GM19023 (cell line): ENCODE data around the gene CEP104.

Experiments used
- ATAC-seq: cut with Tn5 transposase; IDR thresholded peaks from one replicate; pipeline ENCODE4 v1.9.1; 2021; ENCODE audit warnings: mild to moderate bottlenecking, moderate library complexity; ENCODE audit not compliant: unreplicated experiment

The CEP104 gene

GRCh38 chr1:3779912-3780416 is 77.0 kb downstream of the CEP104 start:
- no peak for ATAC-seq

GRCh38 chr1:3779265-3779911 is 77.6 kb downstream of the CEP104 start:
- ATAC-seq: no peak

DNA sequence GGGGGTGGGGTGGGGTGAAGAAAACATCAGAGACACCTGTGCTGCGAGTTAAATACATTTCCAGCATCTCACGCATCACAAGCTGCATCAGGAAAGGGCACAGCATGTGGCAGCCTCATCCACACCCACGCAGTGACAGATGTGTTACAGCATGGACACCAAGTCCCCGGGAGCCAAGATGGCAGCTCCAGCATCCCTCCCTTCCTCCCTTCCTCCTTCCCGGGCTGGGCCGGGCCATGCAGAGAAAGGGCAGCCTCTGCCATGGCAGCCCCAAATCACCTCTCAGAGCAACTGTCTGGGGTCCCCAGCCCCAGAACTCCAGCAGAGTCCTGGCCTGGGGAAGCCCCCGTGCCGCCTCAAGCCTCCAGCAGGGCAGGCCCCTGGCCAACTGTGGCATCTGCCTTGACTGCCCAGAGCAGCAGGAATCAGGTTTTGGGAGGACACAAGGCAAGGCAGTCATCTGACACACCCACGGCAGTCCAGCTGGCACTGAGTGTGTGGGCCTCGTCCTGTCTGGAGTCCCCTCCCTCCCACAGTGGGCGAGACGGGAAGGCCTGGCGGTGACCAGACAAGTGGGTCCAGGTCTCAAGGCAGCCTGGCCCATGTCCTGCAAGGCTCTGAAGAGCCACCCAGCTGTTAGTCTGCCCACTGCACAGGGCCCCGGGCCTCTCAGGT is 78.3 kb downstream of the CEP104 start:
- no peak for ATAC-seq

DNA sequence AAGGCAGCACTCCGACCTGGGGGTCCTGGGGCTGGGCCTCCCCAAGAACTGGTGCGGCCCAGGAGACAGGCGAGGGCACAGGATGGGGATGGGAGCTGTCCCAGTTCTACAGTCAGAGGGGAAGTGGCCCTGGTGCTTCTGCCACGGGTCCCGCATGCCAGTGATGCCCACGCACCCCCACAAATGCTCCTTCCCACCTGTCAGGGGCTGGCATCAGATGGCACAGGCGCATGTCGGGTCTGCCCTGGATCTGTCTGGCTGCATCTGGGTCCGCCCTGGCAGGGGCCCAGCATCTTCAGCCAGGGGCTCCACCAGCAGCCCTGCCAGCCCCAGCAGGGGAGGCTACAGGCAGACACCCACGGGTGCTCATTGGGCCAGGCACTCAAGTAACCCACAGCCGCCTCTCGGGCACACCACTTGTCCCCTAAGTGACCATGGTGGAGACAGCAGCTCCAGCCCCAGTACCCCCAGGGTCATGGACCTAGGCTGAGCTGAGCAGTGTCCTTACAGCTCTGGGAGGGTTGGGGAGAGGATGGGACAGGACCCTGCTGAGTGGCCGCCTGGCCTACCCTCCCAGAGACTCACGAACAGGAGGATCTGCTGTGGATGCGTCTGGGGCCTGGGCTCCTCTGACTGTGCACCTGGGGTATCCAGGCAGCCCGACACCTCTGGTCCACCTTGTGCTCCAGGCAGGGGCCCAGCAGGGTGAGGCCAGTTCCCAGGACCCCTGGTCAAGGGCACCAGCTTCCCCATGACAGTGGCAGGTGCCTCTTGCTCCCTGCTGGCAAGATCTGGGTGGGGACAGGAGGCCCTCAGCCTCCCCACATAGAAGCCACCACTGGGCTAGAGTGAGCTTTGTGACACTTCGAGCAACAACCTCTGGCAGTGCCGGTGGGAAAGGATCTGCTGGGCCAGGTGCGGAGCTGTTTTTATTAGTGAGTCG is 79.1 kb downstream of the CEP104 start:
- ATAC-seq: no peak

- ATAC-seq: no peak
Observed at GRCh38 chr1:3777078-3777547, 79.9 kb downstream of the CEP104 start.

DNA sequence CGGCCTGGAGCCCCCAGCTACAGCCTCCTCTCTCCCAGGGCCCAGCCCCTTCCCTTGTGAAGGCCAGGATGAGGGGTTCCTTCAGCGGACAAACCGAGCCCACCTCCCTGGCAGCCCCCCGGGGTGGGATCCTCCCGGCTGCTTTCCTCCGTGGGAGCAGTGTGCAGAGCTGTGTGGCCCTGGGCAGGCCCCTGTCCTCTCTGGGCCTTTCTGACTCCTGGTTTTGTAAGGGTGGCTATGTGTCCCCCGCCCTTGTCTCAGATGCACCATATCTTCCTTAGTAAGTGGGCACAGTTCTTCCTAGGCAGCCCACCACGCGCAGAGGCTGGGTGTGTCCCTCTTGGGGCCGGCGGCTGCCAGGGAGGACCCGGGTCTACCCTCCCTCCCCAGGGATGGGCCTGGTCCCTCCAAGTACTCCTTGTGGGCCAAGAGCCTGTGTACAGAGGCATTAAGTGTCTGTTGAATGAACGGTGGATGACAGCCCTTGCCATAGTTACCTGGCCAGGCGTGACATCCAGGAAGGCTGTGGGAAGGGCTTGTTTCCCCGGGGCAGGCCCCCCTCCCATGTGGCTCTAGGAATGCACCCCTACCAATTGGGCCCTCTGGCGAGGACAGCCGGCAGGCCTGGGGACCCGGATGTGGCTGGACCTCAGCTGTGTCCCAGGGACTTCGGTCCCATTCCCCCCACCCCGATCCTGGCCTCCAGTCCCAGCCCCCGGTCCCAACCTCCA is 80.6 kb downstream of the CEP104 start:
- no peak for ATAC-seq

GRCh38 chr1:3775490-3776230 is 81.4 kb downstream of the CEP104 start:
- ATAC-seq: no peak

GRCh38 chr1:3774946-3775489 is 82.0 kb downstream of the CEP104 start:
- no peak for ATAC-seq

- ATAC-seq: no peak
Observed at GRCh38 chr1:3774276-3774945, 82.6 kb downstream of the CEP104 start.

- no peak for ATAC-seq
Observed at GRCh38 chr1:3773572-3774275, 83.3 kb downstream of the CEP104 start.

- ATAC-seq: peak; percentile 17
Observed at GRCh38 chr1:3772715-3773571, 84.1 kb downstream of the CEP104 start, which contains the start of gene SMIM1. Gene SMIM1 (plus strand): TSS chr1:3772749. CDS start chr1:3775374, 2,625 bp downstream.

DNA sequence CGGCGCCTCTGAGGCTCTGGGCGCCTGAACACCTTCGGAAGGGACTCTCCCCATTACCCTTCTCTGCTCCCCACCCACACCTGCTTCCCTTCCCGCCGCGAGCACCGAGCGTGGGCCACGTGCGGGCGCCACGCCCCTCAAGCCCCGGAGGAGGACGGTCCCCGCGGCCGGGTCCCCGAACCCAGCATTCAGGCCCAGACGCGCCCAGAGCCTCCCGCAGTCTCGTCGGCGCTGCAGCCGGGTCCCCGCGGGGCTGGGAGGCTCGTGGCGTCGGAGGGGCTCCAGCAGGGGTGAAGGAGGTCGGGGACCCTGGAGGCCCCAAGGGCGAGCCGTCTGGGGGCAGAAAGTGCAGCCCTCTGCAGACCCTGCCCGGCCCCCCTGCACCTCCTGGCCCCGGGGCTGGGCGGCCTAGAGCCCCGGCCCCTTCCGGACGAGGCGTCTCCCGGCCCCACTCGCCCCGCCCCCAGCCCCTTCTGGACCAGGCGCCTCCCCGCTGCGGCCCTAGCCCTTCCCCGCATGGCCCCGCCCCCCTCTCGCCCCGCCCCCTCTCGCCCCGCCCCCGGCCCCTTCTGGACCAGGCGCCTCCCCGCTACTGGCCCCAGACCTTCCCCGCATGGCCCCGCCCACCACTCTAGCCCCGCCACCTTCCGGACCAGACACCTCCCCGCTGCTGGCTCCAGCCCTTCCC is 84.8 kb downstream of the CEP104 start:
- peak; percentile 47 for ATAC-seq

DNA sequence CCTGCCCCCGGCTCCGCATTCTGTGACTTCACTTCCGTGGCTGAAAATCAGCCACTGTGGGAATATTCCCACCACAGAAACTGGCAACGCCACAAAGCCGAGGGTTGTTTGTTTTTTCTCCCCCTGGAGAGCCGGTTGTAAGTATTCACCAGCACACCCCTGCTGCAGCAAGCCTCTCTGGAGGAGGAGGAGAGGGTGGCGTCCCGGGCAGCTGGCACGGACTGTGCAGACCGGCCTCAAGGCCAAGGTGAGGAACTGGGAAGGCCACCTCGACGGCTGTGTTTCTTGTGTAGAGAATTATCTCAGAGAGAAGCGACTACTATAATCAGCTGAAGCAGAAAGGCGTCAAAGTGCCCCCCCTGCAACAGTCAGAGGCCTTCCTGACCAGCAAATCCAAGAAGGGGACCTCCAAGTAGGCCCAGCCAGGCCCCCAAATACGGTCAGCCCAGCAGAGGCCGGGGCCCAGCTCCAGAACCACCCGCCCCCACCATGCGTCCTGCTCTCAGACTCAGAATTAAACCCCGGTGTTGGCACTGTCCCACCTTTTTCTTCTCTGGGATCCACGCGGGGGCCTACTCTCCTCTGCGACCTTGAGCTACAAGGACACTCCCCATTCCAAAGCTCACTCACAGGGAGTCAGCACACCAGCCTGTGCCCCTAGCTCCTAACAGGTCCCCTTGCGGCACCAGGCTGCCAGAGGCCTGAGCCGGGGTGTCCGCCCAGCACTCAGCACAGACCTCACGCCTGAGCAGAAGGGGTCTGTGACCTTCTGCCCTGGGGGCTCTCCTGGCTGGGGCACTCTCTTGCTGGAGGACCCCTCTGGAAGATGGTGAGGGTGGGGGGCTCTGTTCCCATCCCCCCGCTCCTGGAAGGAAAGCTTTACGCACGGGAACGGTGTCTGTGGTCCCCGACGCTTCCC is 85.6 kb downstream of the CEP104 start:
- ATAC-seq: no peak

- no peak for ATAC-seq
Observed at GRCh38 chr1:3770047-3770765, 86.8 kb downstream of the CEP104 start.

- no peak for ATAC-seq
Observed at GRCh38 chr1:3768811-3769390, 88.1 kb downstream of the CEP104 start.
